Thoracic aorta (tissue), 2 donors: ENCODE results near the gene EEF1G. TPM values are rescaled to one million over a fixed set of nuclear protein-coding genes. Genes with fewer than 3 reads are reported as not detected.

Source experiments
- ATAC-seq: fragments of 150-250 bp; one replicate; pipeline ENCODE4 v1.8.0; 2017; ENCODE audit warnings: low read depth; ENCODE audit not compliant: insufficient number of reproducible peaks, low FRiP score
- DNase-seq: peaks from one replicate; pipeline ENCODE4 v3.0.0-alpha.2; 2020; ENCODE audit warnings: low spot score
- H3K27ac ChIP-seq, 2 donors: fragments of 200-600 bp; sonication (generic); 1 replicate in 1 of 2; 2 replicates in 1 of 2; pipeline ENCODE4 v1.5.1; 2016; ENCODE audit warnings: mild to moderate bottlenecking in 2 of 2, moderate library complexity in 2 of 2
- H3K27me3 ChIP-seq: fragments of 200-600 bp; sonication (generic); replicated peaks from 2 replicates; pipeline ENCODE4 v1.6.0; 2016; ENCODE audit warnings: mild to moderate bottlenecking; ENCODE audit not compliant: insufficient read depth
- H3K36me3 ChIP-seq: fragments of 200-600 bp; sonication (generic); one replicate; pipeline ENCODE4 v1.5.1; 2016
- H3K4me1 ChIP-seq, 2 donors: fragments of 200-600 bp; sonication (generic); 1 replicate in 1 of 2; 2 replicates in 1 of 2; pipeline versions ENCODE4 v1.5.1 to v1.6.0; 2016; ENCODE audit warnings: low read depth in 2 of 2, mild to moderate bottlenecking in 1 of 2; ENCODE audit not compliant: control insufficient read depth in 1 of 2
- H3K4me3 ChIP-seq: fragments of 200-600 bp; sonication (generic); 2 replicates; pipeline ENCODE4 v1.5.1; 2016; ENCODE audit warnings: mild to moderate bottlenecking
- H3K9me3 ChIP-seq: fragments of 200-600 bp; sonication (generic); 2 replicates; pipeline ENCODE4 v1.5.1; 2016
- CTCF ChIP-seq: fragments of 200-600 bp; sonication (generic); IDR thresholded peaks from one replicate; pipeline ENCODE4 v1.5.1; 2019; ENCODE audit warnings: antibody characterized with exemption
- total RNA-seq, 2 donors: library from RNA; depleted of rRNA; stranded (reverse); fragments of >200 nt; gene quantifications; one replicate each; pipeline versions ENCODE4 v1.1.0 to v1.2.3, GENCODE V29; 2016

The EEF1G gene
- total RNA-seq, 2 donors from 2014 or later, result 719 to 780 TPM

GRCh38 chr11:62605467-62605866 lies 31.8 kb upstream of the EEF1G start:
- Histone ChIP-seq H3K4me3 (no peak overlapping the region), H3K27me3 (no peaks in the 10 kb centered on the region), H3K9me3 (no peaks in the 10 kb centered on the region), H3K36me3 (peaks cover 28% of the 10 kb centered on the region), H3K27ac (no peak overlapping the region), H3K4me1 (peaks cover 1 to 27% of the 10 kb centered on the region in 2 donors)
- DNase-seq (no peak), ATAC-seq (no peak)
- TF ChIP-seq CTCF, result no peak

- Histone ChIP-seq H3K27ac (peak overlapping the region in 1 of 2 donors; percentile 3), H3K4me1 (peaks cover 10 to 27% of the 10 kb centered on the region in 2 donors), H3K9me3 (no peaks in the 10 kb centered on the region), H3K27me3 (no peaks in the 10 kb centered on the region), H3K36me3 (peaks cover 28% of the 10 kb centered on the region), H3K4me3 (no peak overlapping the region)
- DNase-seq (no peak), ATAC-seq (no peak)
- no peak for TF ChIP-seq CTCF
These were observed 30.9 kb upstream of the EEF1G start for GRCh38 chr11:62604460-62605120.

GRCh38 chr11:62603776-62604299 lies 30.1 kb upstream of the EEF1G start:
- peak overlapping the region; percentile 98 to 99 for H3K27ac ChIP-seq
- TF ChIP-seq CTCF, result no peak
- ATAC-seq, result no peak

GRCh38 chr11:62603072-62603408 lies 29.3 kb upstream of the EEF1G start:
- no peaks in the 10 kb centered on the region for H3K9me3 ChIP-seq
- no peaks in the 10 kb centered on the region for H3K27me3 ChIP-seq
- ATAC-seq (no peak), DNase-seq (no peak)
- peaks cover 20 to 40% of the 10 kb centered on the region in 2 donors for H3K4me1 ChIP-seq
- peak overlapping the region; percentile 98 for H3K4me3 ChIP-seq
- H3K27ac ChIP-seq, result peak overlapping the region; percentile 98 to 99
- no peak for TF ChIP-seq CTCF
- peaks cover 24% of the 10 kb centered on the region for H3K36me3 ChIP-seq

More at GRCh38 chr11:62603776-62604299, 30.1 kb upstream of the EEF1G start:
- Histone ChIP-seq H3K27me3 (no peaks in the 10 kb centered on the region), H3K9me3 (no peaks in the 10 kb centered on the region), H3K4me1 (peaks cover 16 to 33% of the 10 kb centered on the region in 2 donors), H3K36me3 (peaks cover 24% of the 10 kb centered on the region), H3K4me3 (no peak overlapping the region)
- no peak for DNase-seq

GRCh38 chr11:62602141-62603071 lies 28.7 kb upstream of the EEF1G start:
- Histone ChIP-seq H3K27ac (peak overlapping the region; percentile 98 to 99), H3K4me1 (peaks cover 20 to 40% of the 10 kb centered on the region in 2 donors), H3K36me3 (peaks cover 29% of the 10 kb centered on the region), H3K27me3 (no peaks in the 10 kb centered on the region), H3K4me3 (peak overlapping the region; percentile 98), H3K9me3 (no peaks in the 10 kb centered on the region)
- DNase-seq (no peak), ATAC-seq (peak; percentile 40)
- TF ChIP-seq CTCF, result no peak
